Measurements from ENCODE around the gene ADH7. TPM values are rescaled to one million over a fixed set of nuclear protein-coding genes. Genes with fewer than 3 reads are reported as not detected.
"Not testable (repeated sequence)": the region's sequence is repeated elsewhere in the genome, so short reads cannot be mapped to it uniquely, and the experiment has no call there.

ADH7 gene
- total RNA-seq, 4 donors from 2014 or later, result 0.13 to 9.9 (median 1.2) TPM; not detected in 1

DNA sequence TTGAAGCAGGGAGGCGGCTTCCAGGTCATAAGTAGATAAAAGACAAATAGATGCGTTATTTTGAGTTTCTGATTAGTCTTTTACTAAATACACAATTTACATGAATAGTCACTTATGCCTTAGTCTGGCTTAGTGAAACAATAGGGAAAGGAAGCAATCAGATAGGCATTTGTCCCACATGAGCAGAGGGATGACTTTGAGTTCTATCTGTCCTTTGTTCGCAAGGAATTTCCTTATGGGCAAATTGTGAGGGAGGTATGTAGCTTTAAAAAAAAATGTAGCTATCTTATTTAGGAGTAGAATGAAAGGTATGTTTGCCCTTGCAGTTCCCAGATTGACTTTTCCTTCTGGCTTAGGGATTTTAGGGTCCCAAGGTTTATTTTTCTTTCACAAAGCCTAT is 56.3 kb downstream of the ADH7 start:
- TF ChIP-seq EP300 (IDR thresholded peaks at IDR 0.05), result no peak
- no peak for TF ChIP-seq POLR2A (IDR thresholded peaks at IDR 0.05)
- no peak for TF ChIP-seq POLR2AphosphoS5 (IDR thresholded peaks at IDR 0.05)
- no peaks in the 10 kb centered on the region for H3K9me3 ChIP-seq
- WGBS, 2 donors (ENCODE audit: low coverage in 1 of 2), result 100% methylated on average over 3 of the region's 3 CpGs

GRCh38 chr4:99377341-99377740 is 57.8 kb downstream of the ADH7 start:
- H3K36me3 ChIP-seq, H3K9me3 ChIP-seq, H3K27ac ChIP-seq, ATAC-seq, H3K27me3 ChIP-seq, H3K4me3 ChIP-seq: not testable (repeated sequence)
- peak in 1 of 4 experiments; percentile 29 for TF ChIP-seq CTCF (IDR thresholded peaks at IDR 0.05)
- peaks cover 3 to 16% (median 4%) of the 10 kb centered on the region in 3 donors for H3K4me1 ChIP-seq
- 0 to 63% methylated on average over 1 to 4 of the region's 6 CpGs for WGBS, 2 donors (ENCODE audit: low coverage in 1 of 2)

More for the DNA sequence above, 56.3 kb downstream of the ADH7 start:
- peaks cover 3 to 32% (median 15%) of the 10 kb centered on the region in 3 donors for H3K4me1 ChIP-seq
- no peaks in the 10 kb centered on the region for H3K27me3 ChIP-seq
- H3K4me3 ChIP-seq, result no peak overlapping the region
- no peaks in the 10 kb centered on the region for H3K36me3 ChIP-seq
- no peak overlapping the region for H3K27ac ChIP-seq
- no peak for ATAC-seq

- not testable (repeated sequence) for H3K27me3 ChIP-seq, H3K27ac ChIP-seq, ATAC-seq, H3K36me3 ChIP-seq, H3K4me1 ChIP-seq, H3K4me3 ChIP-seq
- 92 to 100% methylated on average over 2 of the region's 2 CpGs for WGBS, 2 donors (ENCODE audit: low coverage in 1 of 2)
- peaks cover 0 to 12% (median 0%) of the 10 kb centered on the region in 3 donors for H3K9me3 ChIP-seq
Measured at GRCh38 chr4:99372464-99372863, 62.7 kb downstream of the ADH7 start.

- H3K36me3 ChIP-seq, H3K27me3 ChIP-seq, H3K4me1 ChIP-seq, ATAC-seq, H3K27ac ChIP-seq, H3K4me3 ChIP-seq: not testable (repeated sequence)
- WGBS, 2 donors (ENCODE audit: low coverage in 1 of 2), result 77% methylated on average over 2 of the region's 2 CpGs; no CpG with 5 or more reads in 1 of the 2 donors
- peaks cover 0 to 15% (median 0%) of the 10 kb centered on the region in 3 donors for H3K9me3 ChIP-seq
Measured at GRCh38 chr4:99367817-99368216, 67.3 kb downstream of the ADH7 start.

DNA sequence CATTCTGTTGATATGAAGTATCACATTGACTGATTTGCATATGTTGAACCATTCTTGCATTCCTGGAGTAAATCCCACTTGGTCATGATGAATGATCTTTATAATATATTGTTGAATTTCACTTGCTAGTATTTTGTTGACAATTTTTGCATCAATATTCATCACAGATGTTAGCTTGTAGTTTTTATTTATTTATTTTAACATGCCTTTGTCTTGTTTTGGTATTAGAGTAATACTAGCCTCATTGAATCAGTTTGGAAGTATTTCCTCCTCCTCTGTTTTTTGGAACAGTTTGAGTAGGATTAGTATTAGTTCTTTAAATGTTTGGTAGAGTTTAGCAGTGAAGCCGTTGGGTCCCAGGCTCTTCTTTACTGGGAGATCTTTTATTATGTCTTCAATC is 68.7 kb downstream of the ADH7 start:
- Histone ChIP-seq H3K9me3 (peaks cover 0 to 4% (median 0%) of the 10 kb centered on the region in 3 donors), H3K4me3 (no peak overlapping the region), H3K36me3 (no peaks in the 10 kb centered on the region), H3K27me3 (no peaks in the 10 kb centered on the region), H3K4me1 (peaks cover 0 to 17% (median 0%) of the 10 kb centered on the region in 3 donors), H3K27ac (no peak overlapping the region)
- TF ChIP-seq CTCF (IDR thresholded peaks at IDR 0.05) (no peak), POLR2A (IDR thresholded peaks at IDR 0.05) (no peak), EP300 (IDR thresholded peaks at IDR 0.05) (no peak), POLR2AphosphoS5 (IDR thresholded peaks at IDR 0.05) (no peak)
- WGBS, 2 donors (ENCODE audit: low coverage in 1 of 2), result 92% methylated on average over 1 of the region's 1 CpG; no CpG with 5 or more reads in 1 of the 2 donors
- no peak for ATAC-seq

DNA sequence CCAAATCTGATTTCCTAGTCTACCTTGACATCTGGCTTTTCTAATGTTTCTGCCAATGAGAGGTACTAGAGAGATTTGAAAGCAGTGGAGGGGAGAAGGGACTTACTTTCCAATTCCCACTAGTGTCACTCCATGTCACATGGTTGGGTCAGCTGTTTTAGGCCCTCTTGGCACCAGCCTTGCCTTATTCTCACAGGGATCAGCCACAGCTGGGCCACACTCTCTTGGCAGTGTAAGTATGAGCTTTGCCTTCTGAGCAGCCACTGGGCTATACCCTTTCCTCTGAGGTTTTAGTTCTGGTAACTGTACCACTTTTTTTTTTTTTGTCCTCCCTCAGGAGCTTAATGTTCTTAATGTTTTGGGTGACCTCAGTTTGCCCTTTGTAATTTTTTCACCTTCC is 72.4 kb downstream of the ADH7 start:
- TF ChIP-seq CTCF (IDR thresholded peaks at IDR 0.05), result no peak
- TF ChIP-seq POLR2A (IDR thresholded peaks at IDR 0.05), result no peak
- TF ChIP-seq POLR2AphosphoS5 (IDR thresholded peaks at IDR 0.05), result no peak
- TF ChIP-seq EP300 (IDR thresholded peaks at IDR 0.05), result no peak
- H3K4me3 ChIP-seq, result no peak overlapping the region
- no peak for ATAC-seq
- no peaks in the 10 kb centered on the region for H3K27me3 ChIP-seq
- H3K27ac ChIP-seq, result peak overlapping the region; percentile 30 to 53 (median 36)
- peaks cover 0 to 4% (median 0%) of the 10 kb centered on the region in 3 donors for H3K9me3 ChIP-seq
- H3K4me1 ChIP-seq, result peaks cover 0 to 17% (median 0%) of the 10 kb centered on the region in 3 donors
- H3K36me3 ChIP-seq, result no peaks in the 10 kb centered on the region

Other genes starting within 250 kb of the ADH7 start
- gene ADH6, start 216.1 kb downstream of the ADH7 start, total RNA-seq, result under 1 TPM in 1 of 4 donors, not detected in 3; 0.19 TPM
- gene ADH1A, start 144.4 kb downstream of the ADH7 start, total RNA-seq, result 1 to 10 TPM in 1 of 4 donors, under 1 TPM in 1, not detected in 2; 0.54 to 1.4 TPM
- gene ADH1B, start 113.9 kb downstream of the ADH7 start, total RNA-seq, result 100 to 1,000 TPM; 224 to 714 (median 463) TPM
- 10 to 100 TPM in 1 of 4 donors, 1 to 10 TPM in 3; 2.6 to 11.3 (median 7.2) TPM for gene ADH1C, start 82.6 kb downstream of the ADH7 start, total RNA-seq
- not detected for gene C4orf17, start 75.7 kb upstream of the ADH7 start, total RNA-seq
- 10 to 100 TPM in 1 of 4 donors, 1 to 10 TPM in 3; 3.8 to 10.2 (median 5.7) TPM for gene TRMT10A, start 128.7 kb upstream of the ADH7 start, total RNA-seq
- gene MTTP, start 139.5 kb upstream of the ADH7 start, total RNA-seq, result 1 to 10 TPM in 2 of 4 donors, under 1 TPM in 2; 0.16 to 3.5 (median 1.2) TPM
- gene C4orf54, start 222.5 kb upstream of the ADH7 start, total RNA-seq, result 1 to 10 TPM in 1 of 4 donors, under 1 TPM in 3; under 0.01 to 3.6 (median 0.60) TPM

Data from gastroesophageal sphincter (tissue), 4 donors.